Globus pallidus (tissue), 1 donor: ENCODE data around the gene ZNF236.
"Not testable (repeated sequence)": the region's sequence is repeated elsewhere in the genome, so short reads cannot be mapped to it uniquely, and the experiment has no call there.

Experiments used
- DNase-seq: peaks from one replicate; pipeline ENCODE4 v3.0.0-alpha.2; 2015; ENCODE audit warnings: low spot score

Gene ZNF236

DNA sequence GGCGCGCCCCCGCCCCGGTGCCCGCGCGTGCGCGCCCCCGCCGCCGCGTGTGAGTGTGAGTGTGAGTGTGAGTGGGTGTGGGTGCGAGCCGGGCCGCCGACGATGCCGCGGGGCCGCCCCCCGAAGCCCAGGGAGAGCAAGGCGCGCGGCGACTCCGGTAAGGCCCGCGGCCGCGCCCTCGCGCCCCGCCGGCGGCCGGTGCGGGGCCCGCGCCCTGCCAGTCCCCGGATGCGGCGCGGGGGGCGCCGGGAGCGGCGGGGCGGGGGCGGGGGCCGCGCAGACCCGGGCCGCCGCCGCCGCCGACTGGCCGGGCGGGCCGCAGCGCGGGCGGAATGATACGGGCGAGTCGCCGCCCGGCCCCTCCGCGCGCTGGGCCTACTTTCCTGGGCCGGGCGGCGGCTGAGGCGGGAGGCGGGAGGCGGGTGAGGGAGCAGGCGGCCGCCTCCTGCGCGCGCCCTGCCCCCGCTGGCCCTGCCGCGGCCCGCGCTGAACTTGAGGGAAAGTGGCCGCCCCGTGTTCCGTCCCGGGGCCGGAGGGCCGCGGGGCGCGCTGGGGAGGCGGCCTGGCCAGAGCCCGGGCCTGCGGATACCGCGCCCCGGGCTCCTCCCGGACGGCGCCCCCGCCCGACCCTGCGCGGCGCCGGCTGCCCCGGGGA is at the start of gene ZNF236:
TSS of gene ZNF236 (plus strand) at position 52 of the 655 bp plus-strand sequence. CDS start at position 103, 51 bp downstream.
- DNase-seq, result peak; percentile 71

GRCh38 chr18:76772665-76773064 is 49.7 kb upstream of the ZNF236 start:
- DNase-seq, result no peak

- DNase-seq, result not testable (repeated sequence)
Observed at GRCh38 chr18:76777036-76777435, 45.3 kb upstream of the ZNF236 start.

DNA sequence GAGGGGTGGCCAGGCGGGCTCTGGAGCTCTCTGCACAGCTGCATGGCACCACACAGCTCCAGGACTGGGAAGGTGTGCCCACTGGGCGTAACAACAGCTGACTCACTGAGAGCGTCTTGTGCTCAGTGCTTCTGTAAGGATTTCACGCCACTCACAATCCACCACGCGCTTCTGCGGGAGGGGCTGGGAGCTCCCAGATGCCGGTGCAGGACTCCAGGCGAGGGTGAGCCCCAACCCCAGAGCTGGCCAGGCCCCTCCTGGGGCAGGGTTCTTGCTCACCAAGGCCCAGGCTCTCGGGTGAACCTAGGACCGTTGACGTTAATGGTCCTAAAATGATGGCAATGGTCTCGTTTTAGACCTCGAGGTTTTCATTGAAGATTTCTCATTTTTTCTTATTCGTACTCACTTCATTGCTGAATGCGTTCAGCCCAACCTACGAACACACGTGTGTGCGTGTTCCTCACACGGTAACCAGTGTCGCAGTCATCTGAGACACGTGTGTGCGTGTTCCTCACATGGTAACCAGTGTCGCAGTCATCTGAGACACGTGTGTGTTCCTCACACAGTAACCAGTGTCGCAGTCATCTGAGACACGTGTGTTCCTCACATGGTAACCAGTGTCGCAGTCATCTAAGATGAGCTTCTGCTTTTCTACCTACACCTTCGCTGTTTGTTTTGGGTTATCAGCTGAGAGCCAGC is 38.4 kb upstream of the ZNF236 start:
- no peak for DNase-seq

- DNase-seq, result no peak
Observed at GRCh38 chr18:76785872-76786271, 36.5 kb upstream of the ZNF236 start.

- DNase-seq, result no peak
Observed at GRCh38 chr18:76788571-76789317, 33.6 kb upstream of the ZNF236 start.

DNA sequence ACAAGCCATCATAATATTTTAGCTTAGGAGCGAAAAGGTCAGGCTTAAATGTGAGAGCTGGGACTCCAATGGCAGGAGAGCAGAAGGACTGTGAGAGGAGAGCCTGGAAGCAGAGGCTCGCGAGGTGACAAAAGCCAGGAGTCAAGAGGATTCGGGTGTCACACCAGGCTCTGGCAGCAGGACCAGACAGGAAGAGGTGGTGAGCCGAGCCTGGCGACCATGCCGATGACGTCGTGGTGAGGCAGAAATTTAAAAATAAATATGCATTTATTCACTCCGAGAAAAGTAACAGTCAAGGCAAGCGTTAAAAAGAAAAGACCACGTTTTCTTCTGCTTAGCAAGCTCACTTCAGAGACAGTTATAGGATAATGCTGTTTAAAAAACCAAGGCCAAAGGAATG is 31.3 kb upstream of the ZNF236 start:
- no peak for DNase-seq

GRCh38 chr18:76791642-76792041 is 30.7 kb upstream of the ZNF236 start:
- DNase-seq, result no peak

GRCh38 chr18:76794326-76794725 is 28.0 kb upstream of the ZNF236 start:
- no peak for DNase-seq

DNA sequence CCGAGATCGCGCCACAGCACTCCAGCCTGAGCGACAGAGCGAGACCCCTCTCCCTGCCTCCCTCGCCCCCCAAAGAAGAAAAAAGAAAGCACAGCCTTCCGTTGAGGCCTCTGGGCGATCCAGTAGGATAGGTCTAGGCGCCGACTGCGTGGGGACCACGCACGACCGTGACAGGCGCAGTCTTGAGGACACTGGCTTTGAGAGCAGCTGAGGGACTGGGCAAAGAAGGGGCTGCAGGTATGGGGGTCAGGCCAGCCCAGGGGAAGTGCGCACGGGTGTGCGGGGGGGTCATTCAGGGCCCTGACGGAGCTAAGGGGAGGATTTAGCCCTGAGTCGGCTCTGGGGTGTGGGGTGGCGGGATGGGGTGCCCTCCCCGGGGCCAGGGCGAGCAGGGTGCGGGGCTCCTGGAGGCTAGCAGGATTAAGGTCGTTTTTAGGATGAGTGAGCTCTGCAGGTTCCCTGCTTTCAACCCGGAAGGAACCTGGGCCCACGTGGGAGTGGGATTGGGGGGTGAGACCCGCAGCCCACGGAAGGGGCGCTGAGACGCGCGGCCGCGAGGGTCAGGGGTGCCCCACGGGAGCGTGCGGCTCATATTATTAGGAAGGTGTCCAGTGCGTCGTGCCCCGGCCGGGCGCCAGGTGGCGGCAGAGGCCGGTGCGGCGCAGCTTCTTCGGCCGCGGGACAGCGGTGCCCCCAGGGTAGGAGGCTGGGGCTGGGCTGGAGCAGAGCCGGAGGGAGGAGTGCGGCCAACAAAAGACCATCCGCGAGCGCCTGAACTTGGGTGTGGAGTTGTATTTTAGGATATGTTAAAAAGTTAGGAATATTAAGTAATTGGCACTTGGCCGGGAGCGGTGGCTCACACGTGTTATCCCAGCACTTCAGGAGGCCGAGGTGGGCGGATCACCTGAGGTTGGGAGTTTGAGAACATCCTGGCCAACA is 20.5 kb upstream of the ZNF236 start:
- DNase-seq, result peak; percentile 40

DNA sequence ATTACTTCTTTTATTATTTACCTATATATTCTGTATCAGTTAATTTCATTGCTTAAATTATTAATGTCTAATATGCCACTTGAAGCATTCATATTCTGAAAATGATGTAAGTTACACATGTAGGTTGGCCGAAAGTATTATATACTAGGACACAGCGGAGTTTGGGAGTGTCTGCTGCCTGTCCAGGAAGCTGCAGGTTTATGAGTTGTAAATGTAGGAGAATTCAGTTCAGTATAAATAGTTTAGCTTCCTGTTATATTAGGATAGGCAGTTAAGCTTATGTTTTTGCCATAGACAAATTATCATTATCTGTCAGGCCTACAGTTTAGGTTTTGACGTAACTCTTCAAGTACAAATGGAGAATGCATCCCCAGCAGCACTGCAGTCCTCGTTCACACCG is 18.9 kb upstream of the ZNF236 start:
- no peak for DNase-seq

DNA sequence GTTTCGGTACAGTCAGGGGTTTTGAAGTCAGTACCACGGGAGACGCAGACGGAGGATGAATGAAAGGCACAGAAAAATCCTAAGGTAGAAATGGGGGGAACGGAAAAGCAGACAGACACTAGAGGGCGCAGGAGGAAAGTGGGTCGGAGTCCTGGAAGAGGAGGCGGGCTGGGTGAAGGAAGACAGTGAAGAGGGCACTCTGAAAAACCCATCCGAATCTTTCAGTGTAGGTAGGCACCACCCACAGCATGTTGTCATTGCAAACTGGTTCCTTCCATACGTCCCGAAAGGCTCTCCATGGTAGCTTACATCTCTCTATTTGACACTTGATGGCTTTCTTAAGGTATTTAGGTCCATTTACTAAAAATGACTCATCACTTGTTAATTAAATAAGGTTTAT is 18.5 kb upstream of the ZNF236 start:
- DNase-seq, result peak; percentile 50

DNA sequence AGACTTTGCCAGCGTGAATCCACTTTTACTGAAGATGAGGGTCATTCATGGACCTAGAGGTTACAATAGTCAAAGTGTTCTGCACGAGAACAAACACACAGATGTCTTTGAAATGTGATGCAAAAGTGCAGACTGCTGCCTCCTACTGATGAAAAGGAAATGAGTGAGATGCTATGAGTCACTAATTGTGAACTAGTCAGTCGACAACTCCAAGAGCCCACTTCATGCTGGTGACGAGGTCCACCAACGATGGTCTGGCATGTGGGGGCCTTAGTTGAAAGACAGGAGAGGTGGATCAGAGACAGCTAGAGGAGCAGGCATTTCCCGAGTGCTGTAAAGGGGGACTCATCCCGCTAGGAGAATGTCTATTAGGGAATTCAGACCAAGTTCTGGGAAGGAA is 17.1 kb upstream of the ZNF236 start:
- DNase-seq, result no peak

- no peak for DNase-seq
Observed at GRCh38 chr18:76806301-76806700, 16.1 kb upstream of the ZNF236 start.

DNA sequence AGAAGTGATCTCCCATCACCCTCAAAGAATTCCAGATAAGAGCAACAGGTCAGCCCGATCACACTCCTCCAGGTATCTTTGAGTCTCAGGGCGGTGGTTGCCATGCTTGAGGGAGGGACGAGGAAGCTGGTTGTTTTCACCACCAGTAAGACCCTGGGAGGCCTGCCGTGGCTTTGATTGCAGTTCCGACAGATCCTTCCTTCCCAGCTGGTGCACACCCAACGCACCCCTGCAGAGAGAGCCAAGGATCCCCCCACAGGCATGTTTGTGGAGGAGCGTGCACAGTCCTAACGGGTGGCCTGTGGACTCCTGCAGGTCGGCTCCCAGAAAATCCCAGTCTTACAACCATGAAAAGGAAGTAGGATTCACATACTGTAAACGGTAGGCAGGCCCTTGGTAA is 13.8 kb upstream of the ZNF236 start:
- DNase-seq, result no peak

GRCh38 chr18:76811530-76811929 is 10.8 kb upstream of the ZNF236 start:
- not testable (repeated sequence) for DNase-seq

DNA sequence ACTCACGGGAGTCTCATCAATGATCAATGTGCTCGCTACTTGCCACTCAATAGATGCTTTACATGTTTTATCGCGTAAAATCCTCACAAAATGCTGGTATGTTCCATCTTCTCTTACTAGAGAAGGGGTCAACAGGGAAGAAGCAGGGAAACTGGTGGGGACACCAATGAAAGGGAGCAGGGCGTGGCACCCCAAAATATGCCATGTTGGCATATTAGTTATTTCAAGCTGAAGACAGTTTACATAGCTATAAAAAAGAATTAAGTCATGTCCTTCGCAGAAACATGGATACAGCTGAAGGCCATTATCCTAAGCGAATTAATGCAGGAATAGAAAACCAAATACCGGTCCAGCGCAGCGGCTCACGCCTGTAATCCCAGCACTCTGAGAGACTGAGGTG is 8.1 kb upstream of the ZNF236 start:
- DNase-seq, result no peak

DNA sequence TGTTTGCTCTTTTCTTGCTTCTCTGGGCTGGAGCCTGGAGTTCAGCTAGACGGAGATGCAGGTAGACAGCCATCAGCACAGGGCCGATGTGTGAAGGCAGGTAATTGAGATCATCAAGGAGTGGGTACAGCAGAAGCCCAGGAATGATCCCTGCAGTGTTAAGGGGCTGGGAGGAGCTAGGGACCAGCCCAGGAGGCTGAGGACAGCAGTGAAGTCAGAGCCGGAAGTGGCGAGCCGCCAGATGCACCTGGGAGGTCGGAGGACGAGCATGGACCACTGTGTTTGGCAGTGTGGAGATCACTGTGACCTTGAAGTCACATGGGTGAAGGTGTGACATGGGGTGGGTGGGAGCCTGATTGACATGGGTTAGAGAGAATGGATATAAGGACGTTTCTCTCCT is 6.2 kb upstream of the ZNF236 start:
- no peak for DNase-seq

GRCh38 chr18:76817888-76818611 is 4.3 kb upstream of the ZNF236 start:
- no peak for DNase-seq

- no peak for DNase-seq
Observed at GRCh38 chr18:76819411-76820136, 2.8 kb upstream of the ZNF236 start.
